ENCODE data around the gene CNTNAP5. TPM values are rescaled to one million over a fixed set of nuclear protein-coding genes. Genes with fewer than 3 reads are reported as not detected.

The CNTNAP5 gene
- total RNA-seq, 1 donor from 2014 or later = 5.0 TPM

DNA sequence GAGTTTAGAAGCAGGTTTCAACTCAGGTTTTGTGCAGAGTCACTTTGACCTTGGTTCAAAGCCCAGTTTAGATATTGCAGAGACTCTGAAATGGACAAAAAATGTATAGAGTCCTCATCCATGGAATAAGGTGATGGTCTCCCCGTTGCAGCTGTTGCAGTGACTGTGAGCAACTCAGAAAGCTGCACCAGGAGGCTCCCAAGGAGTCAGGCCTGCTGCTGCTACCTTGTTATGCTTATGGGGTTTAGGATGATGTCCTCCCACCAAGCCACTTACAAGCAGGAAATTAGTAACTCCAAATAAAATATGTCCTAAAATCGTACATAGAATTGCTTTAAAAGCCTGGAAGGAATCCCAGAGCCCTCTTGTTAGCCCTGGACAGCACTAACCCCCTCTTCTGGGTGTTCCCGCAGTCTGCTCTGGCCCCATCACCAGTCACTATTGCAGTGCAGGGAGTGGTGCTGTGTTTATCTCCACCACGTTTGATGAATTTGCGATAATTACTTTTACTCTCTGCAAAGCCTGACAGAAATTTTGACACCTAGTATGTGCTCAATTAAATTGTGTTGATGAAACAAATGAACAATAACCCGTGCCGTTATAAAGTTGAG lies 189.0 kb downstream of the CNTNAP5 start:
- no peaks in the 10 kb centered on the region for H3K27me3 Mint-ChIP-seq
- DNase-seq (ENCODE audit: extremely low spot score, unreplicated experiment) = no peak
- TF ChIP-seq, protein P1, sequence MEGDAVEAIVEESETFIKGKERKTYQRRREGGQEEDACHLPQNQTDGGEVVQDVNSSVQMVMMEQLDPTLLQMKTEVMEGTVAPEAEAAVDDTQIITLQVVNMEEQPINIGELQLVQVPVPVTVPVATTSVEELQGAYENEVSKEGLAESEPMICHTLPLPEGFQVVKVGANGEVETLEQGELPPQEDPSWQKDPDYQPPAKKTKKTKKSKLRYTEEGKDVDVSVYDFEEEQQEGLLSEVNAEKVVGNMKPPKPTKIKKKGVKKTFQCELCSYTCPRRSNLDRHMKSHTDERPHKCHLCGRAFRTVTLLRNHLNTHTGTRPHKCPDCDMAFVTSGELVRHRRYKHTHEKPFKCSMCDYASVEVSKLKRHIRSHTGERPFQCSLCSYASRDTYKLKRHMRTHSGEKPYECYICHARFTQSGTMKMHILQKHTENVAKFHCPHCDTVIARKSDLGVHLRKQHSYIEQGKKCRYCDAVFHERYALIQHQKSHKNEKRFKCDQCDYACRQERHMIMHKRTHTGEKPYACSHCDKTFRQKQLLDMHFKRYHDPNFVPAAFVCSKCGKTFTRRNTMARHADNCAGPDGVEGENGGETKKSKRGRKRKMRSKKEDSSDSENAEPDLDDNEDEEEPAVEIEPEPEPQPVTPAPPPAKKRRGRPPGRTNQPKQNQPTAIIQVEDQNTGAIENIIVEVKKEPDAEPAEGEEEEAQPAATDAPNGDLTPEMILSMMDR (conservative IDR thresholded peaks at IDR 0.05) = no peak

DNA sequence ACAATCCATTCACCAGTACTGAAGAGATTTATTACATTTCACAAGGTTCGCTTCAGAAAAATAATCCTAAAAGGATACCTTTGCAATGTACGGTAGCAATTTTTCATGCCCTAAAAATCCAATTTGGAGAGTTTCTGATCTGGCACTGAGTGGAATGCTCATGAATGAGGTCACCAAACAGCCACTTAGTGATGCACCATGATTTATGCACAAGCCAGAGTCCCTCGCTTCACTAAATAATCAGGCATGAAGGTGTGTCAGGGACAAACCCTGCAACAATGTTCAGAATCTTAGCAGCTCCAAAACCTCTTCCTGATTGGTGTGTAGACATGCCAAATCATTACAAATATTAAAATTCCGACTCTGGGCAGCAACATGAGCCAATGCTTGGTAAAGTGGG lies 221.1 kb downstream of the CNTNAP5 start:
- TF ChIP-seq, protein P1 (conservative IDR thresholded peaks at IDR 0.05) = no peak
- Mint-ChIP-seq H3K4me1 (ENCODE audit: unreplicated experiment) (peaks cover 5% of the 10 kb centered on the region), H3K36me3 (no peaks in the 10 kb centered on the region), H3K27me3 (no peaks in the 10 kb centered on the region), H3K9me3 (peaks cover 5% of the 10 kb centered on the region), H3K4me3 (no peak overlapping the region), H3K27ac (no peak overlapping the region)
- DNase-seq (ENCODE audit: extremely low spot score, unreplicated experiment) = no peak

More for the DNA sequence above, 189.0 kb downstream of the CNTNAP5 start:
- H3K27ac Mint-ChIP-seq = no peak overlapping the region
- H3K4me3 Mint-ChIP-seq = no peak overlapping the region
- H3K36me3 Mint-ChIP-seq = no peaks in the 10 kb centered on the region
- no peaks in the 10 kb centered on the region for H3K4me1 Mint-ChIP-seq (ENCODE audit: unreplicated experiment)
- H3K9me3 Mint-ChIP-seq = no peaks in the 10 kb centered on the region

DNA sequence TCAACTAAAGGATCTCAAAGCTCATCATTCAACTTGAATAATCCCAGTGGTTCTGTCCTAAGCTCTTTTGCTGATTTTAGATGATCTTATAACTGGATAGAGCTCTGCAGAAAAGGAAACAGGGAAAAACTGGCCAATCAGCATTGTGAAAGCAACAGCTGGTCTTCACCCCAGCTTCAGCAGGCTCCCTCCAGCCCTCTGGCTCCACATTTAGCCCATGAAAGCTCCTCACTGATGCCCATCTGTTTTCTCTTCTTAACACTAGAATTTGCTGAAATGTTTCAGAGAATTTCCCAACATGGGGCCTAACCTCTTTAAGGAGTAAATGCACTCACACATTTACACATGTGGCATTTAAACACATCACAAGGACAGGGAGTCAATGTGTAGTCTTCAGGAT lies 223.3 kb downstream of the CNTNAP5 start:
- no peak overlapping the region for H3K27ac Mint-ChIP-seq
- no peak overlapping the region for H3K4me3 Mint-ChIP-seq
- H3K36me3 Mint-ChIP-seq = no peaks in the 10 kb centered on the region
- no peak for DNase-seq (ENCODE audit: extremely low spot score, unreplicated experiment)
- H3K4me1 Mint-ChIP-seq (ENCODE audit: unreplicated experiment) = peaks cover 5% of the 10 kb centered on the region
- H3K9me3 Mint-ChIP-seq = peaks cover 5% of the 10 kb centered on the region
- TF ChIP-seq, protein P1 (conservative IDR thresholded peaks at IDR 0.05) = no peak
- no peaks in the 10 kb centered on the region for H3K27me3 Mint-ChIP-seq

DNA sequence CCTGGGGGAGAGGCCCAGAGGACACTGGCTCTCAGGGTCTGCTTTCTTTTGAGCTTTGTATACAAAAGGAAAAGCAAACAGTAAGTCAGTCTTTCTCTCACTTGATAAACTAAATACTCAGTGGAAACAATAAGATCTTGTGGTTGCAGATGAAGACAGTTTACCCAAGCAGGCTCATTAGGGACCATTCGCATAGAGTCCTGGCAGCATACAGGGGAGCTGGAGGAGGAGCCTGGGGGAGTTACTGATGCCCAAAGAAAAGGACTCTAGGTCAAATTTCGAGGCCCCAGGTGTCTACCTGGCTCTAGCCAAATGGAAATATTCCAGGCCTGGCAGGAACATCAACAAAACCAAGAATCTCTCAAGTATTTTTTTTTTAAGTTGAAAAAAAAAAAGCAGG lies 225.3 kb downstream of the CNTNAP5 start:
- Mint-ChIP-seq H3K4me3 (no peak overlapping the region), H3K27me3 (no peaks in the 10 kb centered on the region), H3K9me3 (peaks cover 5% of the 10 kb centered on the region), H3K4me1 (ENCODE audit: unreplicated experiment) (peaks cover 5% of the 10 kb centered on the region), H3K27ac (peak overlapping the region; percentile 85), H3K36me3 (no peaks in the 10 kb centered on the region)
- TF ChIP-seq, protein P1 (conservative IDR thresholded peaks at IDR 0.05) = no peak
- no peak for DNase-seq (ENCODE audit: extremely low spot score, unreplicated experiment)

DNA sequence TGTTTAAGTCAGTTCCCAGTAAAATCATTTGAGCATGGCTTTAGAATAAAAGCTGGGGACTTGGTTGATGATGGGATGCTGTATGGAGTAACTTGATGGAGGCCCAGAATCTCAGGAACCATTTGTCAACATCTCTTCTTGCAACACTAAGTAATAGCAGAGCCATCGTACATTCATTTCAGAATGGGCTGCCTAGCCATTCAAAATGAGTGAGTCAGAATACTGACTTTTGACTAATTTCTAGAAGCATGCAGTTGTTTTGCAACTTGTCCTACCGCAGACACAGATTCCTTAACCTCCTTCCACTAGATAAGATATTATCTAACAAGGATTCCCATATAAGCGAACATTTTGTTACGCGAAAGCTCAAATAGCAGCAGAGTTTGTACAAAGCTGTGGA lies 229.5 kb downstream of the CNTNAP5 start:
- TF ChIP-seq, protein P1 (conservative IDR thresholded peaks at IDR 0.05) = no peak
- peaks cover 5% of the 10 kb centered on the region for H3K4me1 Mint-ChIP-seq (ENCODE audit: unreplicated experiment)
- H3K27me3 Mint-ChIP-seq = no peaks in the 10 kb centered on the region
- H3K4me3 Mint-ChIP-seq = no peak overlapping the region
- H3K9me3 Mint-ChIP-seq = peaks cover 5% of the 10 kb centered on the region
- DNase-seq (ENCODE audit: extremely low spot score, unreplicated experiment) = no peak
- H3K36me3 Mint-ChIP-seq = no peaks in the 10 kb centered on the region
- H3K27ac Mint-ChIP-seq = no peak overlapping the region

All from type B pancreatic cell (in vitro differentiated cells).